ENCODE data around the gene OSTN. TPM values are rescaled to one million over a fixed set of nuclear protein-coding genes. Genes with fewer than 3 reads are reported as not detected.
A peak's percentile ranks its signal among the peaks of the same experiment; 100 is the strongest.

OSTN gene
- total and polyA plus RNA-seq, 11 donors, result 0.27 to 3.7 (median 0.51) TPM; not detected in 7

GRCh38 chr3:191257286-191257685 is 58.2 kb downstream of the OSTN start:
- ATAC-seq, result no peak
- 88 to 97% (median 93%) methylated on average over 2 of the region's 2 CpGs for WGBS, 4 donors
- intact Hi-C loops (cut with DNase I), result loop anchor here in 3 of 10 donors (5.0 to 10.0 kb wide), 3 partner anchors 68 to 138 kb away; partner anchors contain the start of gene CCDC50 (in 2 of the 3)

GRCh38 chr3:191259486-191259885 is 60.4 kb downstream of the OSTN start:
- H3K4me1 ChIP-seq, result peaks cover 0 to 31% (median under 1%) of the 10 kb centered on the region in 12 donors
- peak overlapping the region in 1 of 12 donors; percentile 61 for H3K27ac ChIP-seq
- no peaks in the 10 kb centered on the region for H3K9me3 ChIP-seq
- intact Hi-C loops (cut with DNase I), result loop anchor here in 3 of 10 donors (5.0 to 10.0 kb wide), 3 partner anchors 65 to 135 kb away; partner anchors contain the start of gene CCDC50 (in 2 of the 3)
- H3K27me3 ChIP-seq, result no peaks in the 10 kb centered on the region
- 1 to 96% (median 89%) methylated on average over 1 of the region's 1 CpG for WGBS, 4 donors
- ATAC-seq (no peak), DNase-seq (no peak)
- no peaks in the 10 kb centered on the region for H3K36me3 ChIP-seq
- H3K4me3 ChIP-seq, result no peak overlapping the region
- TF ChIP-seq POLR2A (IDR thresholded peaks at IDR 0.05), result no peak
- TF ChIP-seq, protein P1, sequence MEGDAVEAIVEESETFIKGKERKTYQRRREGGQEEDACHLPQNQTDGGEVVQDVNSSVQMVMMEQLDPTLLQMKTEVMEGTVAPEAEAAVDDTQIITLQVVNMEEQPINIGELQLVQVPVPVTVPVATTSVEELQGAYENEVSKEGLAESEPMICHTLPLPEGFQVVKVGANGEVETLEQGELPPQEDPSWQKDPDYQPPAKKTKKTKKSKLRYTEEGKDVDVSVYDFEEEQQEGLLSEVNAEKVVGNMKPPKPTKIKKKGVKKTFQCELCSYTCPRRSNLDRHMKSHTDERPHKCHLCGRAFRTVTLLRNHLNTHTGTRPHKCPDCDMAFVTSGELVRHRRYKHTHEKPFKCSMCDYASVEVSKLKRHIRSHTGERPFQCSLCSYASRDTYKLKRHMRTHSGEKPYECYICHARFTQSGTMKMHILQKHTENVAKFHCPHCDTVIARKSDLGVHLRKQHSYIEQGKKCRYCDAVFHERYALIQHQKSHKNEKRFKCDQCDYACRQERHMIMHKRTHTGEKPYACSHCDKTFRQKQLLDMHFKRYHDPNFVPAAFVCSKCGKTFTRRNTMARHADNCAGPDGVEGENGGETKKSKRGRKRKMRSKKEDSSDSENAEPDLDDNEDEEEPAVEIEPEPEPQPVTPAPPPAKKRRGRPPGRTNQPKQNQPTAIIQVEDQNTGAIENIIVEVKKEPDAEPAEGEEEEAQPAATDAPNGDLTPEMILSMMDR (IDR thresholded peaks at IDR 0.05), result no peak

More at GRCh38 chr3:191257286-191257685, 58.2 kb downstream of the OSTN start:
- no peak for DNase-seq
- Histone ChIP-seq H3K9me3 (no peaks in the 10 kb centered on the region), H3K4me3 (no peak overlapping the region), H3K27me3 (no peaks in the 10 kb centered on the region), H3K36me3 (no peaks in the 10 kb centered on the region), H3K4me1 (peaks cover 0 to 9% (median 0%) of the 10 kb centered on the region in 12 donors), H3K27ac (no peak overlapping the region)
- TF ChIP-seq POLR2A (IDR thresholded peaks at IDR 0.05), result no peak
- TF ChIP-seq, protein P1 (IDR thresholded peaks at IDR 0.05), result no peak

GRCh38 chr3:191260431-191261303 is 61.6 kb downstream of the OSTN start:
- WGBS, 4 donors, result 86 to 89% (median 89%) methylated on average over 11 of the region's 11 CpGs
- DNase-seq, result no peak

DNA sequence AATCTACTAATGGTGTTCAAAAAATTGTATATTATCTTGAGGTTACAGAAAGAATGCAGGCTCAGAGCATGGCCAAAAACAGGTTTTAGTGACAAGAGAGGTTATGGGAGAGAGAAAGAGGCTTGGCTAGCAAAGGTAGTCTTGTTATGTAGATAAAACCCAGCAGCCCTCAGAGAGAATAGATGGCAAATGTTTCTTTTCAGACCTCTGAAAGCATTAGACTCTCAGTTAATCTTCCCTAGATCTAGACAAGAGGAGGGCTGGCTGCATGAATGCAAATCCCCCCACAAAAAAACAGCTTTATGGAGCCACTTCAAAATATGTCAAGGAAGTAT is 62.2 kb downstream of the OSTN start:
- Histone ChIP-seq H3K4me3 (no peak overlapping the region), H3K9me3 (no peaks in the 10 kb centered on the region), H3K4me1 (peaks cover 0 to 32% (median 0%) of the 10 kb centered on the region in 12 donors), H3K27me3 (no peaks in the 10 kb centered on the region), H3K36me3 (no peaks in the 10 kb centered on the region), H3K27ac (no peak overlapping the region)
- ATAC-seq (no peak), DNase-seq (no peak)
- TF ChIP-seq, protein P1 (IDR thresholded peaks at IDR 0.05), result no peak
- no peak for TF ChIP-seq POLR2A (IDR thresholded peaks at IDR 0.05)
- intact Hi-C loops (cut with DNase I), result loop anchor here in 1 of 10 donors (10.0 kb wide), 1 partner anchor 124 kb away; no protein-coding TSS in a partner anchor

More at GRCh38 chr3:191260431-191261303, 61.6 kb downstream of the OSTN start:
- Histone ChIP-seq H3K4me3 (no peak overlapping the region), H3K27me3 (no peaks in the 10 kb centered on the region), H3K9me3 (no peaks in the 10 kb centered on the region), H3K27ac (no peak overlapping the region), H3K36me3 (no peaks in the 10 kb centered on the region), H3K4me1 (peaks cover 0 to 32% (median 0%) of the 10 kb centered on the region in 12 donors)
- intact Hi-C loops (cut with DNase I), result loop anchor here in 1 of 10 donors (10.0 kb wide), 1 partner anchor 124 kb away; no protein-coding TSS in a partner anchor
- ATAC-seq, result no peak
- TF ChIP-seq, protein P1 (IDR thresholded peaks at IDR 0.05), result no peak
- no peak for TF ChIP-seq POLR2A (IDR thresholded peaks at IDR 0.05)
